Measurements from ENCODE around the gene LMAN1.

LMAN1 gene

GRCh38 chr18:59300676-59301285 lies 58.3 kb downstream of the LMAN1 start:
- H3K27ac ChIP-seq, result no peak overlapping the region
- H3K9me3 ChIP-seq, result no peaks in the 10 kb centered on the region
- peaks cover 0 to 18% of the 10 kb centered on the region in 2 donors for H3K27me3 ChIP-seq
- intact Hi-C loops (cut with DNase I; ENCODE audit: low total_unique reads), result no loop called here
- H3K4me1 ChIP-seq, result no peaks in the 10 kb centered on the region
- TF ChIP-seq, protein P1, sequence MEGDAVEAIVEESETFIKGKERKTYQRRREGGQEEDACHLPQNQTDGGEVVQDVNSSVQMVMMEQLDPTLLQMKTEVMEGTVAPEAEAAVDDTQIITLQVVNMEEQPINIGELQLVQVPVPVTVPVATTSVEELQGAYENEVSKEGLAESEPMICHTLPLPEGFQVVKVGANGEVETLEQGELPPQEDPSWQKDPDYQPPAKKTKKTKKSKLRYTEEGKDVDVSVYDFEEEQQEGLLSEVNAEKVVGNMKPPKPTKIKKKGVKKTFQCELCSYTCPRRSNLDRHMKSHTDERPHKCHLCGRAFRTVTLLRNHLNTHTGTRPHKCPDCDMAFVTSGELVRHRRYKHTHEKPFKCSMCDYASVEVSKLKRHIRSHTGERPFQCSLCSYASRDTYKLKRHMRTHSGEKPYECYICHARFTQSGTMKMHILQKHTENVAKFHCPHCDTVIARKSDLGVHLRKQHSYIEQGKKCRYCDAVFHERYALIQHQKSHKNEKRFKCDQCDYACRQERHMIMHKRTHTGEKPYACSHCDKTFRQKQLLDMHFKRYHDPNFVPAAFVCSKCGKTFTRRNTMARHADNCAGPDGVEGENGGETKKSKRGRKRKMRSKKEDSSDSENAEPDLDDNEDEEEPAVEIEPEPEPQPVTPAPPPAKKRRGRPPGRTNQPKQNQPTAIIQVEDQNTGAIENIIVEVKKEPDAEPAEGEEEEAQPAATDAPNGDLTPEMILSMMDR (IDR thresholded peaks at IDR 0.05), result no peak
- no peak overlapping the region for H3K4me3 ChIP-seq
- no peaks in the 10 kb centered on the region for H3K36me3 ChIP-seq
- DNase-seq, result no peak

GRCh38 chr18:59298871-59299270 lies 60.2 kb downstream of the LMAN1 start:
- H3K4me3 ChIP-seq, result no peak overlapping the region
- no peak overlapping the region for H3K27ac ChIP-seq
- no peaks in the 10 kb centered on the region for H3K9me3 ChIP-seq
- no peaks in the 10 kb centered on the region for H3K36me3 ChIP-seq
- intact Hi-C loops (cut with DNase I; ENCODE audit: low total_unique reads), result no loop called here
- no peak for DNase-seq
- H3K27me3 ChIP-seq, result peaks cover 0 to 15% of the 10 kb centered on the region in 2 donors
- no peaks in the 10 kb centered on the region for H3K4me1 ChIP-seq
- TF ChIP-seq, protein P1 (IDR thresholded peaks at IDR 0.05), result no peak

DNA sequence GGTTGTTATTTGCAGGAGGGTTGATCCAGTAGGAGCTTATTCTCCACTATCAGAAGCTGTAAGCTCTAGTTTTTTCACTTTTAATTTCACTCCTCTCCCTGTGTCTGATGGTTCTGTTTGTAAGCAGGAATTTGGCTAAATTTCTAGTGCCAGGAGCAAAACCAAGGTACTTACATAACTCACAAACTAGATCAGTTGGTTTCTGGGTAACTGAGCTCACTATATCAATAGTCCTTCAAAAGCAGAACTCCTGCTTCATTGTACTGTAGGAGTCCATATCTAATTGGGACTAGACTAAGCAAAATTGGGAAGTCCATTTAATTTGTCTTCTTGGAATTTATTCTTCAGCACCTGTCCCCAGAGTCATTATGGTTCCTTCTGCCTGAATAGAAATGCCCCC lies 65.7 kb downstream of the LMAN1 start:
- Histone ChIP-seq H3K27ac (no peak overlapping the region), H3K4me1 (no peaks in the 10 kb centered on the region), H3K4me3 (no peak overlapping the region), H3K27me3 (peaks cover 0 to 9% of the 10 kb centered on the region in 2 donors), H3K36me3 (no peaks in the 10 kb centered on the region), H3K9me3 (no peaks in the 10 kb centered on the region)
- intact Hi-C loops (cut with DNase I; ENCODE audit: low total_unique reads), result no loop called here
- TF ChIP-seq, protein P1 (IDR thresholded peaks at IDR 0.05), result no peak
- DNase-seq, result no peak

DNA sequence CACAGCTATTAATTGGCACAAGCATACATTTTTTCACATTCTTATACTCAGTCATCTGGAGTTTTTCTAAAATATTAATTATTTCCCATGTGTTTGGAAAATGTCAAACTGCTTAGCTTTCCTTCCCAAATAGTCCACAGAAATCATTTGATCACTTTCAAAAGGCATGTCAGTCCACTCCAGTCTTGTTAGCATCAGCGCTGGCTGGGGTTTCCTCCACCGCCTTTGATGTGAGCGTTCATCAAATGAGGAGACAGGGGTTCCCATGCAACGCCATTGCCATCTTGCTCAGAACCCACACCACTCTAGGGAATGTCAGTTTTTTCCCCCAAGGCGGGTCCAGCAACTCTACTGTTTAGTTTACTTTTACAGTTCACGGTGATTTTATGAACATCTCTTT lies 72.7 kb downstream of the LMAN1 start:
- no peaks in the 10 kb centered on the region for H3K9me3 ChIP-seq
- intact Hi-C loops (cut with DNase I; ENCODE audit: low total_unique reads), result no loop called here
- no peak overlapping the region for H3K4me3 ChIP-seq
- TF ChIP-seq, protein P1 (IDR thresholded peaks at IDR 0.05), result no peak
- DNase-seq, result no peak
- no peaks in the 10 kb centered on the region for H3K36me3 ChIP-seq
- H3K27me3 ChIP-seq, result peaks cover 0 to 4% of the 10 kb centered on the region in 2 donors
- no peak overlapping the region for H3K27ac ChIP-seq
- H3K4me1 ChIP-seq, result no peaks in the 10 kb centered on the region

- peaks cover 0 to 22% of the 10 kb centered on the region in 2 donors for H3K27me3 ChIP-seq
- no peaks in the 10 kb centered on the region for H3K36me3 ChIP-seq
Observed at GRCh38 chr18:59282341-59282740, 76.7 kb downstream of the LMAN1 start.

More at GRCh38 chr18:59282341-59282740, 76.7 kb downstream of the LMAN1 start:
- H3K27ac ChIP-seq, result no peak overlapping the region
- H3K9me3 ChIP-seq, result no peaks in the 10 kb centered on the region
- TF ChIP-seq, protein P1 (IDR thresholded peaks at IDR 0.05), result no peak
- no peak for DNase-seq
- no peak overlapping the region for H3K4me3 ChIP-seq
- no peaks in the 10 kb centered on the region for H3K4me1 ChIP-seq
- intact Hi-C loops (cut with DNase I; ENCODE audit: low total_unique reads), result no loop called here
